ENCODE measurements around the gene TMEM63A. TPM values are rescaled to one million over a fixed set of nuclear protein-coding genes. Genes with fewer than 3 reads are reported as not detected.

Gene TMEM63A
- total RNA-seq, 2 donors from 2014 or later: 108 to 196 TPM

Small RNA genes lying within 50 kb of the gene (microRNA-seq; reads per million reads assigned to microRNA genes)
- gene MIR6741: 0 reads per million in 2 donors

Other genes with a start within 250 kb of the TMEM63A start
- gene ENAH, start 229.3 kb downstream of the TMEM63A start, total RNA-seq: 10 to 100 TPM; 29.7 to 43.3 TPM
- gene SRP9, start 104.6 kb downstream of the TMEM63A start, total RNA-seq: 100 to 1,000 TPM; 186 to 202 TPM
- gene EPHX1, start 72.3 kb downstream of the TMEM63A start, total RNA-seq: 10 to 100 TPM; 59.3 to 67.3 TPM
- gene LEFTY1, start 6.8 kb upstream of the TMEM63A start, total RNA-seq: 100 to 1,000 TPM; 106 to 385 TPM
- gene PYCR2, start 41.9 kb upstream of the TMEM63A start, total RNA-seq: 10 to 100 TPM; 34.8 to 42.3 TPM
- gene LEFTY2, start 58.8 kb upstream of the TMEM63A start, total RNA-seq: 10 to 100 TPM in 1 of 2 donors, under 1 TPM in 1; 0.36 to 74.3 TPM
- gene SDE2, start 117.0 kb upstream of the TMEM63A start, total RNA-seq: 10 to 100 TPM; 16.2 to 16.4 TPM
- 100 to 1,000 TPM; 743 to 759 TPM for gene H3-3A, start 180.3 kb upstream of the TMEM63A start, total RNA-seq